Ectodermal cell (in vitro differentiated cells): ENCODE data around the gene IL31.

Experiments
- H3K27ac ChIP-seq: 2 replicates; pipeline ENCODE4 v1.7.0; 2013; ENCODE audit warnings: mild to moderate bottlenecking, low read depth, low read length; ENCODE audit not compliant: insufficient read depth, poor library complexity, severe bottlenecking
- H3K27me3 ChIP-seq: 2 replicates; pipeline ENCODE4 v1.7.0; 2013; ENCODE audit warnings: mild to moderate bottlenecking, low read length; ENCODE audit not compliant: insufficient read depth, control insufficient read depth, poor library complexity, severe bottlenecking
- H3K36me3 ChIP-seq: one replicate; pipeline ENCODE4 v1.7.0; 2013; ENCODE audit warnings: low read length; ENCODE audit not compliant: control insufficient read depth, insufficient read depth
- H3K4me1 ChIP-seq: one replicate; pipeline ENCODE4 v1.7.0; 2013; ENCODE audit warnings: low read length; ENCODE audit not compliant: control insufficient read depth, insufficient read depth
- H3K4me3 ChIP-seq: 2 replicates; pipeline ENCODE4 v1.7.0; 2013; ENCODE audit warnings: low read depth, low read length, control low read depth; ENCODE audit not compliant: insufficient read depth
- H3K9me3 ChIP-seq: 2 replicates; pipeline ENCODE4 v1.7.0; 2013; ENCODE audit warnings: mild to moderate bottlenecking, low read length, moderate library complexity; ENCODE audit not compliant: control insufficient read depth
- WGBS, 2 experiments: methylation state at CpG; one replicate each; pipeline ENCODE4 v1.1.7; 2013; ENCODE audit warnings: missing lambda C conversion rate in 2 of 2; 5-methylcytosine and 5-hydroxymethylcytosine counted together

IL31 gene

GRCh38 chr12:122172262-122172939, 1.6 kb downstream of the IL31 start:
- Histone ChIP-seq H3K4me1 (no peaks in the 10 kb centered on the region), H3K27ac (no peak overlapping the region), H3K27me3 (no peaks in the 10 kb centered on the region), H3K36me3 (no peaks in the 10 kb centered on the region), H3K4me3 (no peak overlapping the region), H3K9me3 (no peaks in the 10 kb centered on the region)
- WGBS, 2 experiments: 91 to 94% methylated on average over 17 of the region's 17 CpGs

- no peak overlapping the region for H3K4me3 ChIP-seq
- H3K4me1 ChIP-seq: no peaks in the 10 kb centered on the region
- 87 to 93% methylated on average over 5 of the region's 5 CpGs for WGBS, 2 experiments
- no peak overlapping the region for H3K27ac ChIP-seq
- no peaks in the 10 kb centered on the region for H3K27me3 ChIP-seq
- H3K36me3 ChIP-seq: no peaks in the 10 kb centered on the region
- no peaks in the 10 kb centered on the region for H3K9me3 ChIP-seq
These were observed 2.6 kb downstream of the IL31 start for GRCh38 chr12:122171399-122171798.

- no peaks in the 10 kb centered on the region for H3K9me3 ChIP-seq
- 91 to 95% methylated on average over 3 of the region's 3 CpGs for WGBS, 2 experiments
These were observed 5.5 kb downstream of the IL31 start for GRCh38 chr12:122168492-122168891.

GRCh38 chr12:122167356-122167925, 6.6 kb downstream of the IL31 start:
- Histone ChIP-seq H3K27me3 (no peaks in the 10 kb centered on the region), H3K27ac (no peak overlapping the region), H3K9me3 (no peaks in the 10 kb centered on the region), H3K36me3 (no peaks in the 10 kb centered on the region), H3K4me3 (no peak overlapping the region), H3K4me1 (no peaks in the 10 kb centered on the region)
- WGBS, 2 experiments: 88 to 95% methylated on average over 10 of the region's 10 CpGs

More at GRCh38 chr12:122168492-122168891, 5.5 kb downstream of the IL31 start:
- Histone ChIP-seq H3K27ac (no peak overlapping the region), H3K36me3 (no peaks in the 10 kb centered on the region), H3K27me3 (no peaks in the 10 kb centered on the region), H3K4me3 (no peak overlapping the region), H3K4me1 (no peaks in the 10 kb centered on the region)

- Histone ChIP-seq H3K9me3 (no peaks in the 10 kb centered on the region), H3K4me3 (no peak overlapping the region), H3K4me1 (no peaks in the 10 kb centered on the region), H3K36me3 (no peaks in the 10 kb centered on the region), H3K27ac (no peak overlapping the region), H3K27me3 (no peaks in the 10 kb centered on the region)
- 82 to 84% methylated on average over 22 of the region's 22 CpGs for WGBS, 2 experiments
These were observed 7.3 kb downstream of the IL31 start for GRCh38 chr12:122166422-122167349.

GRCh38 chr12:122162976-122163375, 11.0 kb downstream of the IL31 start:
- Histone ChIP-seq H3K4me1 (no peaks in the 10 kb centered on the region), H3K27ac (no peak overlapping the region), H3K36me3 (no peaks in the 10 kb centered on the region), H3K4me3 (no peak overlapping the region), H3K9me3 (no peaks in the 10 kb centered on the region), H3K27me3 (no peaks in the 10 kb centered on the region)
- 93% methylated on average over 3 of the region's 3 CpGs for WGBS, 2 experiments

- no peaks in the 10 kb centered on the region for H3K36me3 ChIP-seq
- H3K27ac ChIP-seq: no peak overlapping the region
- 94 to 97% methylated on average over 7 of the region's 8 CpGs for WGBS, 2 experiments
- no peak overlapping the region for H3K4me3 ChIP-seq
- H3K27me3 ChIP-seq: no peaks in the 10 kb centered on the region
- H3K9me3 ChIP-seq: no peaks in the 10 kb centered on the region
- no peaks in the 10 kb centered on the region for H3K4me1 ChIP-seq
These were observed 12.3 kb downstream of the IL31 start for GRCh38 chr12:122161682-122162081.

GRCh38 chr12:122160761-122161160, 13.3 kb downstream of the IL31 start:
- Histone ChIP-seq H3K27ac (no peak overlapping the region), H3K4me3 (no peak overlapping the region), H3K4me1 (no peaks in the 10 kb centered on the region), H3K27me3 (no peaks in the 10 kb centered on the region), H3K9me3 (no peaks in the 10 kb centered on the region), H3K36me3 (no peaks in the 10 kb centered on the region)
- WGBS, 2 experiments: 90 to 92% methylated on average over 9 to 10 of the region's 11 CpGs

GRCh38 chr12:122159882-122160281, 14.1 kb downstream of the IL31 start:
- Histone ChIP-seq H3K4me3 (no peak overlapping the region), H3K27me3 (no peaks in the 10 kb centered on the region), H3K4me1 (no peaks in the 10 kb centered on the region), H3K36me3 (no peaks in the 10 kb centered on the region), H3K9me3 (no peaks in the 10 kb centered on the region), H3K27ac (no peak overlapping the region)
- 64 to 69% methylated on average over 4 of the region's 4 CpGs for WGBS, 2 experiments

GRCh38 chr12:122158700-122159285, 15.2 kb downstream of the IL31 start:
- H3K27me3 ChIP-seq: no peaks in the 10 kb centered on the region
- no peaks in the 10 kb centered on the region for H3K36me3 ChIP-seq
- WGBS, 2 experiments: 94 to 95% methylated on average over 7 of the region's 7 CpGs

More at GRCh38 chr12:122158700-122159285, 15.2 kb downstream of the IL31 start:
- no peak overlapping the region for H3K27ac ChIP-seq
- no peak overlapping the region for H3K4me3 ChIP-seq
- no peaks in the 10 kb centered on the region for H3K4me1 ChIP-seq
- no peaks in the 10 kb centered on the region for H3K9me3 ChIP-seq
